ENCODE measurements around the gene EPHA8.
A peak's percentile ranks its signal among the peaks of the same experiment; 100 is the strongest.

Gene EPHA8

DNA sequence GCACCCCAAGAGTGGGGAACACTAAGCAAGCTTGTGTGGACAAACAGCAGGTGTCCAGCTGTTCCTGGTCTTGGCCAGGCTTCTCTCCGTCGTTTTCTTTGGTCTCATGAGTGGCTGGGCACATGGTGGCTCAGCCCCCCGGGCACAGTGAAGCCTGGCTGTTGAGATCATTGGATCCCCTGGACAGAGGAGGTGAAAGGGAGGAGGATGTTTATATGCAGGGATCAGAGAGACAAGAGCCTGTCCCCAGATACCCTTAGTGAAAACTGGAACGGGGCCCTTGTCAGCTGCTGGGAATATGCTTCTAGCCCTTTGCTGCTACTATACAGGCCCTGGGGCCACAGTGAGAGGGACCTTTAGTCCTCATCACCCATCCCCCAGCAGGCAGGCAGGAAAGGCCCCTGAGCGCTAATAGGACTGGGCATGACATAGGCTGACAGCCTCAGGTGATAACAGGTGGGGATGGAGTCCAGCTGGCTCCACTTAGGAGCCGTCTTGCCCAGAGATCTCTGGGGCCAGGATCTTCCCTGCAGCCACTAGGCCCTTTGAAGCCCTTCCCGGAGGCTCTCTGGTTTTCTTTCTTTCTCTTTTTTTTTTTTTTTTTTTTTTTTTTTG lies 16.4 kb downstream of the EPHA8 start:
- TF ChIP-seq, protein P1, sequence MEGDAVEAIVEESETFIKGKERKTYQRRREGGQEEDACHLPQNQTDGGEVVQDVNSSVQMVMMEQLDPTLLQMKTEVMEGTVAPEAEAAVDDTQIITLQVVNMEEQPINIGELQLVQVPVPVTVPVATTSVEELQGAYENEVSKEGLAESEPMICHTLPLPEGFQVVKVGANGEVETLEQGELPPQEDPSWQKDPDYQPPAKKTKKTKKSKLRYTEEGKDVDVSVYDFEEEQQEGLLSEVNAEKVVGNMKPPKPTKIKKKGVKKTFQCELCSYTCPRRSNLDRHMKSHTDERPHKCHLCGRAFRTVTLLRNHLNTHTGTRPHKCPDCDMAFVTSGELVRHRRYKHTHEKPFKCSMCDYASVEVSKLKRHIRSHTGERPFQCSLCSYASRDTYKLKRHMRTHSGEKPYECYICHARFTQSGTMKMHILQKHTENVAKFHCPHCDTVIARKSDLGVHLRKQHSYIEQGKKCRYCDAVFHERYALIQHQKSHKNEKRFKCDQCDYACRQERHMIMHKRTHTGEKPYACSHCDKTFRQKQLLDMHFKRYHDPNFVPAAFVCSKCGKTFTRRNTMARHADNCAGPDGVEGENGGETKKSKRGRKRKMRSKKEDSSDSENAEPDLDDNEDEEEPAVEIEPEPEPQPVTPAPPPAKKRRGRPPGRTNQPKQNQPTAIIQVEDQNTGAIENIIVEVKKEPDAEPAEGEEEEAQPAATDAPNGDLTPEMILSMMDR (IDR thresholded peaks at IDR 0.05; ENCODE audit: insufficient read depth, low read length) = no peak
- no peak for TF ChIP-seq GABPA (IDR thresholded peaks at IDR 0.05; ENCODE audit: low read depth)
- no peak for TF ChIP-seq POLR2AphosphoS5 (IDR thresholded peaks at IDR 0.05; ENCODE audit: low read depth)
- TF ChIP-seq SPI1 (IDR thresholded peaks at IDR 0.05; ENCODE audit: borderline replicate concordance, low read depth) = no peak
- TF ChIP-seq, protein P2, sequence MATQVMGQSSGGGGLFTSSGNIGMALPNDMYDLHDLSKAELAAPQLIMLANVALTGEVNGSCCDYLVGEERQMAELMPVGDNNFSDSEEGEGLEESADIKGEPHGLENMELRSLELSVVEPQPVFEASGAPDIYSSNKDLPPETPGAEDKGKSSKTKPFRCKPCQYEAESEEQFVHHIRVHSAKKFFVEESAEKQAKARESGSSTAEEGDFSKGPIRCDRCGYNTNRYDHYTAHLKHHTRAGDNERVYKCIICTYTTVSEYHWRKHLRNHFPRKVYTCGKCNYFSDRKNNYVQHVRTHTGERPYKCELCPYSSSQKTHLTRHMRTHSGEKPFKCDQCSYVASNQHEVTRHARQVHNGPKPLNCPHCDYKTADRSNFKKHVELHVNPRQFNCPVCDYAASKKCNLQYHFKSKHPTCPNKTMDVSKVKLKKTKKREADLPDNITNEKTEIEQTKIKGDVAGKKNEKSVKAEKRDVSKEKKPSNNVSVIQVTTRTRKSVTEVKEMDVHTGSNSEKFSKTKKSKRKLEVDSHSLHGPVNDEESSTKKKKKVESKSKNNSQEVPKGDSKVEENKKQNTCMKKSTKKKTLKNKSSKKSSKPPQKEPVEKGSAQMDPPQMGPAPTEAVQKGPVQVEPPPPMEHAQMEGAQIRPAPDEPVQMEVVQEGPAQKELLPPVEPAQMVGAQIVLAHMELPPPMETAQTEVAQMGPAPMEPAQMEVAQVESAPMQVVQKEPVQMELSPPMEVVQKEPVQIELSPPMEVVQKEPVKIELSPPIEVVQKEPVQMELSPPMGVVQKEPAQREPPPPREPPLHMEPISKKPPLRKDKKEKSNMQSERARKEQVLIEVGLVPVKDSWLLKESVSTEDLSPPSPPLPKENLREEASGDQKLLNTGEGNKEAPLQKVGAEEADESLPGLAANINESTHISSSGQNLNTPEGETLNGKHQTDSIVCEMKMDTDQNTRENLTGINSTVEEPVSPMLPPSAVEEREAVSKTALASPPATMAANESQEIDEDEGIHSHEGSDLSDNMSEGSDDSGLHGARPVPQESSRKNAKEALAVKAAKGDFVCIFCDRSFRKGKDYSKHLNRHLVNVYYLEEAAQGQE (IDR thresholded peaks at IDR 0.05; ENCODE audit: insufficient replicate concordance, low read depth) = no peak
- no peaks in the 10 kb centered on the region for H3K27me3 ChIP-seq (ENCODE audit: insufficient read depth, poor library complexity, severe bottlenecking)
- H3K27ac ChIP-seq (replicated peaks) = no peak overlapping the region
- no peak for DNase-seq (ENCODE audit: low read depth in 1 of 2, low spot score in 1 of 2)
- H3K4me3 ChIP-seq (replicated peaks; ENCODE audit: insufficient read depth, low read length) = no peak overlapping the region

GRCh38 chr1:22582661-22583635 lies 19.7 kb downstream of the EPHA8 start:
- Histone ChIP-seq H3K27ac (replicated peaks) (no peak overlapping the region), H3K27me3 (ENCODE audit: insufficient read depth, poor library complexity, severe bottlenecking) (no peaks in the 10 kb centered on the region), H3K4me3 (replicated peaks; ENCODE audit: insufficient read depth, low read length) (no peak overlapping the region)
- no peak for DNase-seq (ENCODE audit: low read depth in 1 of 2, low spot score in 1 of 2)
- TF ChIP-seq GABPA (IDR thresholded peaks at IDR 0.05; ENCODE audit: low read depth) (no peak), SPI1 (IDR thresholded peaks at IDR 0.05; ENCODE audit: borderline replicate concordance, low read depth) (peak; percentile 7; the same call in 1 of the 2 replicates)
- TF ChIP-seq, protein P1 (IDR thresholded peaks at IDR 0.05; ENCODE audit: insufficient read depth, low read length) = no peak
- TF ChIP-seq, protein P2 (IDR thresholded peaks at IDR 0.05; ENCODE audit: insufficient replicate concordance, low read depth) = no peak

DNA sequence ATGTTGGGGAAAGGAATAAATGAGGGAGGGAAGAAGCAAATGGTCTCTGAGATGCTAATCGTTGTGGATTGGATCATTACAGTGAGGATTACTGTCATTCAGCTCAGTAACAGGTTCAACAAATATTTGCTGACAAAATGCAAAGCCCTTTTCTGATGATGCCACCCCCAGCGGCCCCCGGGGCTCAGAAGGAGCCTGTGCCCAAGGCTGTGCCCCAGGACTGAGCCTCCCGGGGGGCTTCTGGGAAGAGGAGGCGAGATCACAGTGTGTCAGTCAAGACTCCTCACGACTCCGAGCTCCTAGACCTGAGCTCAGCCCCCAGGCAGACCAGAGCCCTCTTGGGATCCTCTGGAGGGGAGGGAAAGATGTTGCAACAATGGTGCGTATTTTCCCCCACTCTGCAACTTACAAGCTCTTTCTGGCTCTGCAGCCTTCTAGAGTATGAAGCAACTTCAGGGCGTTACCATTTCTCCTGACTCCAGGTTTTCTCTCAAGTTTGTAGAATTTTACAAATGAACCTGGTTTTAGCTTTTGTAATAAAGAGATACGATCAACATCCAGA lies 20.8 kb downstream of the EPHA8 start:
- TF ChIP-seq POLR2AphosphoS5 (IDR thresholded peaks at IDR 0.05; ENCODE audit: low read depth) = no peak
- TF ChIP-seq, protein P2 (IDR thresholded peaks at IDR 0.05; ENCODE audit: insufficient replicate concordance, low read depth) = no peak
- TF ChIP-seq GABPA (IDR thresholded peaks at IDR 0.05; ENCODE audit: low read depth) = no peak
- TF ChIP-seq, protein P1 (IDR thresholded peaks at IDR 0.05; ENCODE audit: insufficient read depth, low read length) = no peak
- no peak for TF ChIP-seq SPI1 (IDR thresholded peaks at IDR 0.05; ENCODE audit: borderline replicate concordance, low read depth)
- no peaks in the 10 kb centered on the region for H3K27me3 ChIP-seq (ENCODE audit: insufficient read depth, poor library complexity, severe bottlenecking)
- no peak overlapping the region for H3K27ac ChIP-seq (replicated peaks)
- DNase-seq (ENCODE audit: low read depth in 1 of 2, low spot score in 1 of 2) = peak in 1 of 2 experiments; percentile 13
- H3K4me3 ChIP-seq (replicated peaks; ENCODE audit: insufficient read depth, low read length) = no peak overlapping the region

All from HL-60 (cell line).